Sigmoid colon (tissue), 7 donors: ENCODE results near the gene HDAC6. TPM values are rescaled to one million over a fixed set of nuclear protein-coding genes. Genes with fewer than 3 reads are reported as not detected.

Source experiments
- DNase-seq: peaks from one replicate; pipeline ENCODE4 v3.0.0-alpha.2; 2019
- H3K27ac ChIP-seq, 4 donors: fragments of 200-600 bp; sonication (generic); one replicate each; pipeline ENCODE4 v1.5.1; 2016 to 2019; ENCODE audit warnings: mild to moderate bottlenecking in 1 of 4
- H3K27me3 ChIP-seq, 3 donors: fragments of 200-600 bp; sonication (generic); one replicate each; pipeline ENCODE4 v1.5.1; 2019; ENCODE audit warnings: mild to moderate bottlenecking in 1 of 3
- H3K36me3 ChIP-seq, 4 donors: fragments of 200-600 bp; sonication (generic); one replicate each; pipeline ENCODE4 v1.5.1; 2016 to 2019
- H3K4me1 ChIP-seq, 4 donors: fragments of 200-600 bp; sonication (generic); one replicate each; pipeline ENCODE4 v1.5.1; 2017 to 2019
- H3K4me3 ChIP-seq, 4 donors: fragments of 200-600 bp; sonication (generic); one replicate each; pipeline ENCODE4 v1.5.1; 2017 to 2019; ENCODE audit warnings: mild to moderate bottlenecking in 2 of 4, moderate library complexity in 1 of 4
- H3K9me3 ChIP-seq, 4 donors: fragments of 200-600 bp in 3 of 4; sonication (generic) in 3 of 4; one replicate each; pipeline versions ENCODE4 v1.5.1 to v1.6.1; 2013 to 2019
- EP300 ChIP-seq, 4 donors: sonication (generic); formaldehyde crosslinking; IDR thresholded peaks; one replicate each; pipeline ENCODE4 v1.6.1; 2017; ENCODE audit warnings: antibody characterized with exemption in 4 of 4
- POLR2A ChIP-seq, 2 donors: fragments of 450-650 bp; IDR thresholded peaks; one replicate each; pipeline ENCODE4 v1.6.1; 2016; ENCODE audit warnings: antibody characterized with exemption in 2 of 2, mild to moderate bottlenecking in 2 of 2, moderate library complexity in 2 of 2
- POLR2AphosphoS5 ChIP-seq, 4 donors: sonication (generic); formaldehyde crosslinking; IDR thresholded peaks; one replicate each; pipeline ENCODE4 v1.6.1; 2017; ENCODE audit warnings: antibody characterized with exemption in 4 of 4
- WGBS, 2 donors: extraction: QIAGEN DNeasy Blood & Tissue Kit; methylation state at CpG; one replicate each; pipeline ENCODE4 v1.1.7; 2013; 5-methylcytosine and 5-hydroxymethylcytosine counted together
- intact Hi-C: fragments of 100-400 bp; cut with DNase I; formaldehyde crosslinking; loops from one replicate; pipeline ENCODE4 v1.15.1; 2023
- polyA plus RNA-seq, 3 donors: library from polyadenylated mRNA; stranded (reverse); fragments of 200-250 nt; gene quantifications; one replicate each; pipeline ENCODE4 v1.2.3, GENCODE V29; 2013
- total RNA-seq, 4 donors: library from RNA; depleted of rRNA; stranded (reverse); fragments of >200 nt; gene quantifications; one replicate each; pipeline ENCODE4 v1.1.0, GENCODE V29; 2016
- TF ChIP-seq, protein P1 (sequence below), 4 experiments: fragments of 450-650 bp in 3 of 4; fragments of 200-600 bp in 1 of 4; IDR thresholded peaks; one replicate each; pipeline ENCODE4 v1.5.1; 2016 to 2019; ENCODE audit warnings: antibody characterized with exemption in 4 of 4, mild to moderate bottlenecking in 3 of 4, moderate library complexity in 2 of 4
- donor health status: healthy with polysubstance abuse.
- donor health status: Bipolar disorder and iron deficiency.
- donor health status: healthy.

The HDAC6 gene
- total and polyA plus RNA-seq, 7 donors: 22.2 to 110 (median 51.8) TPM

DNA sequence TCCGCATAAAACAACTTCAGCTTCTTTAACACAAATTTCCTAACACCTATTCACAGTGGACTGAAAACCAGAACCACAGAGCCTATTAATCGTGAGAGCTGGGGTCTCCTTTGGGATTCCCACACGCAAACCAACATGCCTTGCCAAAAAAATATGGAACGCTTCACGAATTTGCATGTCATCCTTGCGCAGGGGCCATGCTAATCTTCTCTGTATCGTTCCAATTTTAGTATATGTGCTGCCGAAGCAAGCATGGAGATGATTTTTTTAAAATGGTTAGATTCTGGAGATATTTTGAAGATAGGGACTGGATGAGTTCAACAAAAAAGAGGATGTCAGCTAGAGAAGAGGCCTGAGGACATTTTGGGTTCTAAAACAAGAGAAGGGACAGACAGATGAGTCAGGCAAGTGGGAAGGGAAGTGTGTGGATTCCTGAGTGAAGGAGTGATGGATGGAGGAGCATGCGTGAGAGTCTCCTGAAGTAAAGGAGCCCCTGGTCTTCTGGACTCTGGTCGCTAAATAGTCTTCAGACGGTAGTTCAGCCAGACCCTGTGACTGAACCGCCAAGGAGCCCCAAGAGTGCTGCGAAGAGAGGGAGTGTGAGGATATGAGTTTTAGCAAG lies 24.9 kb upstream of the HDAC6 start:
- DNase-seq: no peak
- H3K36me3 ChIP-seq: no peaks in the 10 kb centered on the region
- H3K27ac ChIP-seq: no peak overlapping the region
- WGBS, 2 donors: 88 to 94% methylated on average over 13 of the region's 13 CpGs
- no peaks in the 10 kb centered on the region for H3K4me1 ChIP-seq
- H3K9me3 ChIP-seq: no peaks in the 10 kb centered on the region
- H3K4me3 ChIP-seq: no peak overlapping the region
- intact Hi-C loops: no loop called here
- TF ChIP-seq, protein P1, sequence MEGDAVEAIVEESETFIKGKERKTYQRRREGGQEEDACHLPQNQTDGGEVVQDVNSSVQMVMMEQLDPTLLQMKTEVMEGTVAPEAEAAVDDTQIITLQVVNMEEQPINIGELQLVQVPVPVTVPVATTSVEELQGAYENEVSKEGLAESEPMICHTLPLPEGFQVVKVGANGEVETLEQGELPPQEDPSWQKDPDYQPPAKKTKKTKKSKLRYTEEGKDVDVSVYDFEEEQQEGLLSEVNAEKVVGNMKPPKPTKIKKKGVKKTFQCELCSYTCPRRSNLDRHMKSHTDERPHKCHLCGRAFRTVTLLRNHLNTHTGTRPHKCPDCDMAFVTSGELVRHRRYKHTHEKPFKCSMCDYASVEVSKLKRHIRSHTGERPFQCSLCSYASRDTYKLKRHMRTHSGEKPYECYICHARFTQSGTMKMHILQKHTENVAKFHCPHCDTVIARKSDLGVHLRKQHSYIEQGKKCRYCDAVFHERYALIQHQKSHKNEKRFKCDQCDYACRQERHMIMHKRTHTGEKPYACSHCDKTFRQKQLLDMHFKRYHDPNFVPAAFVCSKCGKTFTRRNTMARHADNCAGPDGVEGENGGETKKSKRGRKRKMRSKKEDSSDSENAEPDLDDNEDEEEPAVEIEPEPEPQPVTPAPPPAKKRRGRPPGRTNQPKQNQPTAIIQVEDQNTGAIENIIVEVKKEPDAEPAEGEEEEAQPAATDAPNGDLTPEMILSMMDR (IDR thresholded peaks at IDR 0.05): no peak
- no peak for TF ChIP-seq POLR2A (IDR thresholded peaks at IDR 0.05)
- TF ChIP-seq EP300 (IDR thresholded peaks at IDR 0.05): no peak
- TF ChIP-seq POLR2AphosphoS5 (IDR thresholded peaks at IDR 0.05): no peak
- H3K27me3 ChIP-seq: no peaks in the 10 kb centered on the region

DNA sequence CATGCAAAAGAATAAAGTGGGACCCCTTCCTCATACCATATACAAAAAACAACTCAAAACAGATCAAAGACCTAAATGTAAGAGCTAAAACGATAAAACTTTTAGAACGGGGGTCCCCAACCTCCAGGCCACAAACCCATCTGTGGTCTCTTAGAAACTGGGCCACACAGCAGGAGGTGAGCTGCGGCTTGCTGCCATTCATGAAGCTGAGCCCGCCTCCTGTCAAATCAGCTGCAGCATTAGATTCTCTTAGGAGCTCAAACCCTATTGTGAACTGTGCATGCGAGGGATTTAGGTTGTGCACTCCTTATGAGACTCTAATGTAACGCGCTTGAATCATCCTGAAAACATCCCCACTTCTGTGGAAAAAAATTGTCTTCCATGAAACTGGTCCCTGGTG lies 22.5 kb upstream of the HDAC6 start:
- H3K27me3 ChIP-seq: no peaks in the 10 kb centered on the region
- H3K4me3 ChIP-seq: no peak overlapping the region
- H3K27ac ChIP-seq: no peak overlapping the region
- H3K4me1 ChIP-seq: no peaks in the 10 kb centered on the region
- TF ChIP-seq POLR2AphosphoS5 (IDR thresholded peaks at IDR 0.05) (no peak), EP300 (IDR thresholded peaks at IDR 0.05) (no peak)
- TF ChIP-seq, protein P1 (IDR thresholded peaks at IDR 0.05): no peak
- 91 to 93% methylated on average over 7 of the region's 7 CpGs for WGBS, 2 donors
- intact Hi-C loops: no loop called here
- no peak for DNase-seq
- no peaks in the 10 kb centered on the region for H3K36me3 ChIP-seq
- H3K9me3 ChIP-seq: no peaks in the 10 kb centered on the region

DNA sequence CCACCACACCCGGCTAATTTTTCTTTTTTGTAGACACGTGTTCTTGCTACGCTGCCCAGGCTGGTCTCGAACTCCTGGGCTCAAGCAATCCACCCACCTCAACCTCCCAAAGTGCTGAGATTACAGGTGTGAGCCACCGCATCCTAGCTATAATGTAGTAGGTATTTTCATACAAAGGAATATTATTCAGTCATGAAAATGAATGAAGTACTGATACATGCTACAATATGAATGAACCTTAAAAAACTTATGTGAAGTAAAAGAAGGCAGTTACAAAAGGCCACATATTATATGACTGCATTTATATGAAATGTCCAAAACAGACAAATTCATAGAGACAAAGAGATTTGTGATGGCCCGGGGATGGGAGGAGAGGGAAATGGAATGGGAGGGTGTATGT lies 20.2 kb upstream of the HDAC6 start:
- no peaks in the 10 kb centered on the region for H3K4me1 ChIP-seq
- TF ChIP-seq POLR2AphosphoS5 (IDR thresholded peaks at IDR 0.05) (no peak), EP300 (IDR thresholded peaks at IDR 0.05) (no peak), POLR2A (IDR thresholded peaks at IDR 0.05) (no peak)
- TF ChIP-seq, protein P1 (IDR thresholded peaks at IDR 0.05): no peak
- DNase-seq: no peak
- H3K36me3 ChIP-seq: no peaks in the 10 kb centered on the region
- H3K27ac ChIP-seq: no peak overlapping the region
- intact Hi-C loops: no loop called here
- no peak overlapping the region for H3K4me3 ChIP-seq
- H3K9me3 ChIP-seq: no peaks in the 10 kb centered on the region
- H3K27me3 ChIP-seq: no peaks in the 10 kb centered on the region
- WGBS, 2 donors: 94 to 97% methylated on average over 6 of the region's 6 CpGs

DNA sequence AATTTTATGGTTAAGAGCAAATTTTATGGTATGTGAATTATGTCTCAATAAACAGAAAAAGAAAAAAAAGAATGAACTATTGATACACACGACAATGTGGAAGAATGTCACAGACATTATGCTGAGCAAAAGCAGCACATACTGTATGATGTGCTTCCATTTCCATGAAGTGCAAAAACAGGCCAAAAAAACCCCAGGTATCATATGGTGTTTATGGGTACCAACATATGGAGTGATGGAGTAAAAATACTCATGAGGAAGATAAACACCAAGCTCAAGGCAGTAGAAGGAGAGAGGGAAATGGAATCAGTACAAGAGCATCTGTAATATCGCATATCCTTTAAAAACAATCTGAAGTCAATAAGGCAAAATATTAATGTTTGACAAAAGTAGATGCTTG lies 19.7 kb upstream of the HDAC6 start:
- TF ChIP-seq POLR2AphosphoS5 (IDR thresholded peaks at IDR 0.05) (no peak), EP300 (IDR thresholded peaks at IDR 0.05) (no peak)
- Histone ChIP-seq H3K4me1 (no peaks in the 10 kb centered on the region), H3K4me3 (no peak overlapping the region), H3K36me3 (no peaks in the 10 kb centered on the region), H3K27ac (no peak overlapping the region), H3K9me3 (no peaks in the 10 kb centered on the region), H3K27me3 (no peaks in the 10 kb centered on the region)
- 52 to 78% methylated on average over 2 of the region's 2 CpGs for WGBS, 2 donors
- DNase-seq: no peak
- intact Hi-C loops: no loop called here

DNA sequence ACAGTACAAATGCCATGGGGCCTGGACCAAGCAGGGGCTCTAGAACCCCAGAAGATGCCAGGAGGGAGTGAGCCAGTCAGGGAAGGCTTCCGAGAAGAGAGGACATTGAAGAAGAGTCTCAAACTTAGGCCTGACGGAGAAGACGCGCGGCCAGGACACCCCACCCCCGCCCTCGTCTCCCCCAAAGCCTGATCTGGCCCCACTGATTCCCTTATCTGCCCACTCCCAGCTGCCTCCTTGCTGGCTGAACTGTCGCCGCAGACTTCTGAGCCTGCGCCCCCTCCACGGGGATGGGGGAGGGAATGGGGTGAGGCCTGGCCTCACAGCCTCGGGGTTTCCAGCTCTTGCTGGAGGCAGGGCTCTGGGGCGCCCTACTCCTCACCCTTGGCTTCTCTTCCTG lies 19.1 kb upstream of the HDAC6 start:
- no peak for DNase-seq
- intact Hi-C loops: no loop called here
- H3K4me3 ChIP-seq: no peak overlapping the region
- no peaks in the 10 kb centered on the region for H3K4me1 ChIP-seq
- no peak overlapping the region for H3K27ac ChIP-seq
- H3K9me3 ChIP-seq: no peaks in the 10 kb centered on the region
- no peaks in the 10 kb centered on the region for H3K27me3 ChIP-seq
- H3K36me3 ChIP-seq: no peaks in the 10 kb centered on the region
- WGBS, 2 donors: 85 to 89% methylated on average over 13 of the region's 13 CpGs
- no peak for TF ChIP-seq POLR2A (IDR thresholded peaks at IDR 0.05)
- TF ChIP-seq POLR2AphosphoS5 (IDR thresholded peaks at IDR 0.05): no peak
- TF ChIP-seq, protein P1 (IDR thresholded peaks at IDR 0.05): no peak
- TF ChIP-seq EP300 (IDR thresholded peaks at IDR 0.05): no peak
